ENCODE results near the gene SKI. TPM values are rescaled to one million over a fixed set of nuclear protein-coding genes. Genes with fewer than 3 reads are reported as not detected.
A peak's percentile ranks its signal among the peaks of the same experiment; 100 is the strongest.

Gene SKI
- total and polyA plus RNA-seq, 2 experiments from 2014 or later: 9.3 to 66.8 TPM

- no peak for DNase-seq (ENCODE audit: low spot score)
- Histone ChIP-seq H3K9me2 (ENCODE audit: insufficient read depth) (no peaks in the 10 kb centered on the region), H3K4me1 (ENCODE audit: insufficient read depth) (peaks cover 46% of the 10 kb centered on the region), H3K4me2 (peak overlapping the region; percentile 73; the same call in 1 of the 2 replicates), H3F3A (replicated peaks; ENCODE audit: low read depth) (0 out of 2 replicates have a peak, but pooled peaks cover 21% of the 10 kb centered on the region), H3K79me2 (replicated peaks; ENCODE audit: insufficient read depth) (peaks cover 69% of the 10 kb centered on the region), H2AFZ (no peak overlapping the region), H3K4me3 (peak overlapping the region; percentile 34; the same call in 1 of the 2 replicates), H3K27me3 (ENCODE audit: insufficient read depth) (no peaks in the 10 kb centered on the region), H4K20me1 (replicated peaks; ENCODE audit: insufficient read depth) (peaks cover 2% of the 10 kb centered on the region; the same call in 1 of the 2 replicates), H3K27ac (ENCODE audit: low read depth) (peak overlapping the region; percentile 93), H3K36me3 (ENCODE audit: insufficient read depth) (no peaks in the 10 kb centered on the region; the same call in 1 of the 2 replicates)
- peaks cover 27% of the 10 kb centered on the region for H3K36me3 Mint-ChIP-seq (ENCODE audit: low read depth)
- peak overlapping the region; percentile 96 for H3K27ac Mint-ChIP-seq
- peak overlapping the region; percentile 7; the same call in 1 of the 3 replicates for H3K4me3 Mint-ChIP-seq
- peaks cover 26% of the 10 kb centered on the region for H3K27me3 Mint-ChIP-seq (ENCODE audit: insufficient read depth, low read depth, poor library complexity)
- H3K4me1 Mint-ChIP-seq: peaks cover 56% of the 10 kb centered on the region
- peak; percentile 6 for ATAC-seq
- no peak for TF ChIP-seq JUNB (IDR thresholded peaks at IDR 0.05; ENCODE audit: unreplicated experiment)
- TF ChIP-seq CTCF (conservative IDR thresholded peaks at IDR 0.05; ENCODE audit: low read depth in 2 of 2): no peak
- TF ChIP-seq ZNF114 (CRISPR knock-in tag; IDR thresholded peaks at IDR 0.05): no peak
- TF ChIP-seq STAT1 (IDR thresholded peaks at IDR 0.05; ENCODE audit: unreplicated experiment): no peak
- no peak for TF ChIP-seq ETS1 (IDR thresholded peaks at IDR 0.05)
- no peak for TF ChIP-seq REST (IDR thresholded peaks at IDR 0.05; ENCODE audit: unreplicated experiment)
- TF ChIP-seq ZNF462 (CRISPR knock-in tag; IDR thresholded peaks at IDR 0.05): no peak
- no peak for TF ChIP-seq POLR2AphosphoS5 (IDR thresholded peaks at IDR 0.05; ENCODE audit: low read depth)
- peaks cover 7% of the 10 kb centered on the region; the same call in 2 of the 3 replicates for H3K9me3 Mint-ChIP-seq
These were observed 49.8 kb downstream of the SKI start for GRCh38 chr1:2277741-2278488.

Measured in GM23338 (cell line).